HG03432 (cell line): ENCODE measurements around the gene RGS9.
"Not testable (repeated sequence)": the region's sequence is repeated elsewhere in the genome, so short reads cannot be mapped to it uniquely, and the experiment has no call there.

ENCODE experiments used
- ATAC-seq: cut with Tn5 transposase; IDR thresholded peaks from one replicate; pipeline ENCODE4 v1.9.1; 2021; ENCODE audit warnings: mild to moderate bottlenecking, moderate library complexity; ENCODE audit not compliant: unreplicated experiment

Gene RGS9

DNA sequence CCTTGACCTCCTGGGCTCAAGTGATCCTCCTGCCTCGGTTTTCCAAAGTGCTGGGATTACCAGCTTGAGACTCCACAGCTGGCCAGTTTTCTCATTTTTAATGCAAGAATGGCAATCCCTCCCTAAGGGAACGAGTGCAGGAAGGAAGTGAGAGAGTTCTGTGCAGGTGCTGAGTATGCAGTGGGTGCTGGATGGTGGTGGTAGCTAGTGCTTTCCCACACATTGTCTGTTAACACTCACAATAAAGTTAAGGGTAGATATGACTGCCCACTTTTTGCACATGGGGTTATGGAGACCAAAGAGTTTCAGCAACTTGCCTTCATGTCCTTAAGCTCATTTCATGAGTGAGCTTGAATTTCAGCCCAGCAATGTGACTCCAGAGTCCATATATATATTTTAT lies 18.5 kb downstream of the RGS9 start:
- peak; percentile 48 for ATAC-seq

DNA sequence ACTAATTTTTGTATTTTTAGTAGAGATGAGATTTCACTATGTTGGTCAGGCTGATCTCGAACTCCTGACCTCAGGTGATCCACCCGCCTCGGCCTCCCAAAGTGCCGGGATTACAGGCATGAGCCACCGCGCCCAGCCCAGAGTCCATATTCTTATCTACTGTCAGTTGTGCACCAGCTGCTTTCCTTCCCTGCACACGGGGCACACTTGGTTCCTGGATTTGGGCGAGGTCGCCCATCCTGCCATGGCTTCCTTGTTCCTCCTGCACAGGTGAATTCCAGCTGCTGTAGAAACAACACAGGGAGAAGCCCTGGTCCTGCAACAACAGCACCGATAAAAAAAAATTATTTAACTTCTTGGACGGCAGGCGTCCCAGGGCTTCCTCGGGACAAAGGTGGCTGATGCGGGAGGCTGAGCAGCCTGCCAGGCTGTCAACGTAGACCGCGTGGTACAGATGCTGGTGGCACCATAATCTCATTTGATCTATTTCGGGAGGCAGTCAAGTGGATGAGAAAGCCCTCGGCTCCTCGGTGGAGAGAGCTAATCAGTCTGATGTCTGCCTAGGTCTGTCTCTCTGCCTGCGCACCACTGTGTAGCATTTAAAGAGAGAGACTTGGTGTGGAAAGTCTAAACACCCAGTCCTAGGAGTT lies 19.1 kb downstream of the RGS9 start:
- no peak for ATAC-seq

DNA sequence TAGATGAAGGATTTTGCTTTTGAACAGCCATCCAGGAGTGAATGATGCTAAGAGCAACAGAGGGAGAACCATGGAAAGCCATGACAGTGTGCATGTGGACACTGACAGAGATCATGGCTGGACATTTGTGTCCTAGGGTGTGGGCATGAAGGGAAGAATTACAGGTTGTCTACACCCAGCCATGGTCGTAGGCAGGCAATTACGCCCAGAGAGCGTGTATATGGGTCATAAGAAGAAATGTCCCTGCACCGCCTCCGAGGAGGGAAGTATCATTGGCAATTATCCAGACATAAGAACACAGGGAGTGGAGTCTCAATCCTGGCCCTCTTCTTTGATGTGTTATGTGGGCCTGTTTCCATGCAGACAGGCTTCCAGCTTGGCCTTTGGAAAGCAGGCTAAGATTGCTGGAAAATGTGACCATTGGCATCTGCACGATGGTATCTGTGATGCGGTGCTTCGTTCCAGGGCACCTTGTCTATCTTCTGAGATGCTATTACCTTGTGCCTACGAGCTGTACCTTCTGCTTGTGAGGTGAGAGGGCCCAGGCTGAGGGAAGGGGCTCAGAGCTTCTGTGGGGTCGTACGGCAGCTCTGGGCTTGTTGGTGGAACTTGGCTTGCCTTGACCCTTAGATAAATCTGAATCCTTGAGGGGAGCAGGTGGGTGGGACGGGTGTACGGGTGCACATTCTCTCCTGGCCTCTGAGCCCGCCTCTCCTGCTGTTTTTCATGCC lies 19.8 kb downstream of the RGS9 start:
- no peak for ATAC-seq

DNA sequence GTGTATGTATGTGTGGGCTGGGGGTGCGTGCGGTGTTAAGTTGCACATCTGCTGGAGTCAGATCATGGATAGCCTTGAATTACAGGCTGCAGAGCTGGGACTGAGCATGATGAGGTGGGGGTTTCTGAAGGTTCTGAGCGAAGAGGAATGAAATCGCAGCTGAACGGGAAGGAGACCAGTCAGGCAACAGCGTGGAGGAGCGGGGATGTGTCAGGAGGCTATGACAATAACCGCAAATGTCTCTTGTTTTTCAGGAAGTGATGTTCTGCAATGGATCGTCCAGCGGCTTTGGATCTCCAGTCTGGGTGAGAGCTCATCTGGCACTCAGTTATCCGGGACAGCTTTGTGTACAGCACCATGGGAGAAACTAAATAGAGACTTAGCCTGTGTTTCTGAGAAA lies 20.9 kb downstream of the RGS9 start:
- ATAC-seq = no peak

DNA sequence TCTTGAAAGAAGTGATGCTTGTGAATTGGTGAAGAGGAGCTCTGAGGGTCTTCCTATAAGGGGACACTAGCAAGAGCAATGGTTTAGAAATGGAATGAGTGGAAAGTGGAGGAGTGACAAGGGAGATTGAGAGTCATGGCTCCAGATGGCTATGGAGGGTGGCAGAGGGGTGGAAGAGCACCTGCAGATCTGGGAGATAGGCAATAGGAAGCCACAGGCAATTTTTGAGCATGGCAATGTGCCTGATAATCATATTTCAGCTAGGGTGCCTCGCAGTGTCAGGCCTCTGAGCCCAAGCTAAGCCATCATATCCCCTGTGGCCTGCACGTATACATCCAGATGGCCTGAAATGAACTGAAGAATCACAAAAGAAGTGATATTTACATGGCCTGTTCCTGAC lies 21.5 kb downstream of the RGS9 start:
- no peak for ATAC-seq

DNA sequence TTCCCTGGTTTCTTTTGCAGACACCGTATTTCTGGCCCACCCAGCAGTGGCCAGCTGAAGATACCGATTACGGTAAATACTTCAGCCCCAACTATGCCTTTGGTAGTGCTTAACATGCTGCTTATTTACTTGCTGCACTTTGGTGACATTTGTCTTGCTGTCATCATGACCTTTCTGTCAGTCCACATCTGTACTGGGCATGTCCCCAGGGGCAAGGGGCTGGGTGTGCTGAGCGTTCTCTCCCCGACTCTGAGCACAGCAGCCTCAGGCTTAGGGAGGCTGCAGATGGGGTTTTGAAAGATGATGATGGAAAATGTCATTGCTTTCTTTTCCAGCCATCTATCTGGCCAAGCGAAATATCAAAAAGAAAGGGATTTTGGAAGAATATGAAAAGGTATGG lies 23.3 kb downstream of the RGS9 start:
- no peak for ATAC-seq

DNA sequence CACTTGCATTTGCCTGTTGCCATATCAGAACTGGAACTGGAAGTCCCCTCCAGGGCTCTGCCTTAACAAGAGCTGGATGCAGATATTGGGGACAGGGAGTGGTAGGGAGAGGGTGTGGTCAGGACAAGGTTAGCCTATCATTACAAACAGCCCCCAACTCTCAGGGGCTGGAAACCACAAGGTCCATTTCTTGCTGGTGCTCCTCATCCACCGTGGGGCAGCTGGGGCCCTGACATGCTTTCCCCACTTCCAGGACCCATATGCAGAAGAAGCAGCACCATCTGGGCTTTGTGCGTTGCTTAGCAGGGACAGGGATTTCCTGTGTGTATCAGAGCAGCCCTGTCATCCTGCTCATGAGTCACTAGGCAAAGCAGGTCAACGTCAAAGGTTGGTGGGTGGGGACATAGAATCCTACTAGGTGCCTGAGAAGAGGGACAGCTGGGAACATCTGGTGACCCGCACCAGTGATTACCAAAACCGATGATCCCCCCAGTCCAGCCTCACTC lies 26.9 kb downstream of the RGS9 start:
- peak; percentile 98 for ATAC-seq

DNA sequence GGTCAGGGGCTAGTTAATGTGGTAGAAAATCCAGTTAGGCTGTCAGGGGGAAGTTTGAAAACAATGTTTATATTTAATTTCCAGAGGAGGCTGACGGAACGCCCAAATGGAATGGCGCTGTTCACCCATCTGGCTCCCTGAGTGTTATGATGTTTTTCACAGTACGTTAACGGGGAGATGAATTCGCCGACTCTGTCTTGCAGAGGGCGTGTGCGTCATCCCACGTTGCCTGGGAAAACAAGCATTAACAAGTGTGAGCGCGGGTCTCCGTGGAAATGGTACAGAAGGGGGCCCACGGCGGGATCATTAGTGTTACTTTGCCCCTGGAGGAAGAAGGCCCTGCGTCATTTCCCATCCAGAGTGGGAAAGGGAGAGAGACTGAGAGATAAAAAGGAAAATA lies 29.6 kb downstream of the RGS9 start:
- no peak for ATAC-seq

DNA sequence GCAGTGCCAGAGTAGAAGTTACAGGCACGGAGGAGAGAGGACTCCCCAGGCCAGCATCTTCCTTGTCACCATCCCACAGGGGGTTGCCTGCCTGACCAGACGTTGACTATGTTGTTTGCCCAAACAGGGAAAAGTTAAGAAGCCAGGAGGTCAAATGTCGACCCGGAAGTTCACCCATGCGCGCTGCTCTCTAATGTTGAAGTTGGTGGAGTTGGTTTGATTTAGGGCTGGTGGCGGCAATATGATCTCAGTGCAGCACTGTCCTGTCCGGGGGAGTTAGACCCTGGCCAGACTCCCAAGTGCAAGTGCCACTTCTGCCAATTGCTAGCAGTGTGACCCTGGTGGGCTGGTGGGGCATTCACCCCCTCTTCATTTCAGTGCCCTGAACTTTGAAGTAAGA lies 30.4 kb downstream of the RGS9 start:
- ATAC-seq = no peak

DNA sequence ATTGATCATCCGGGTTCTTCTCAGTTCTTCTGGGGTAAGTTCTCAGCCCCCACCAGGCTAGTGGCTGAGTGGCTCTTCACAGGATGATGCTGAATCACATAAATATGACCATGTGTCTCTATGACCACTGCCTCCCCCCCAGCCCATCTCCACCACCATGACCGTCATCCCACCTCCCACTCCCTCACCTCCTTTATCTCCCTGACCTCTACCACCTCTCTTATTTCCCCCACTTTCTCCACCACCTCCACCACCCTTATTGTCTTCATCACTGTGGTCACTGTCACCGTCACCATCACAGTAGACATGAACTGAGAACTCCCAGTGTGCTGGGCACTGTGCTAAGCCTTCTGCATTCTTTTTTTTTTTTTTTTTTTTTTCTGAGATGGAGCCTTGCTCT lies 32.5 kb downstream of the RGS9 start:
- ATAC-seq = no peak

DNA sequence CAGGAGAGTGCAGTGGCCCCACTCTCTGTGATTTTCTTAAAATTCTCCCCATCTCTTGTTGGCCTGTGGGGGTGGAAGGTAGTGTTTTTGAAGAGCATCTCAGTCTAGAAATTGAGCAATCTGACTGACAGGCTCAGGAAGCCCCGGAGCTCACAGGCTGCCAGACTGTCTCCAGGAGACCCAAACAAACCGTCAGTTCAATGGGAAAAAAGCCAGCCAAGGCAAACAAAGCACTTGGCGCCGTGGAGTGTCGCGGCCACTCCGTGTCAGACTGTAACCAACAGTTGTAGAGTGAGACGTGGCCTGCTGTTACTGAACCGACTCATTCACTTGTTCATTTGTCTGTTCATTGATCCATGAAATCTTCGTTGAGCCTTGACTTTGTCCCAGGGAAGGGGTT lies 33.7 kb downstream of the RGS9 start:
- no peak for ATAC-seq

DNA sequence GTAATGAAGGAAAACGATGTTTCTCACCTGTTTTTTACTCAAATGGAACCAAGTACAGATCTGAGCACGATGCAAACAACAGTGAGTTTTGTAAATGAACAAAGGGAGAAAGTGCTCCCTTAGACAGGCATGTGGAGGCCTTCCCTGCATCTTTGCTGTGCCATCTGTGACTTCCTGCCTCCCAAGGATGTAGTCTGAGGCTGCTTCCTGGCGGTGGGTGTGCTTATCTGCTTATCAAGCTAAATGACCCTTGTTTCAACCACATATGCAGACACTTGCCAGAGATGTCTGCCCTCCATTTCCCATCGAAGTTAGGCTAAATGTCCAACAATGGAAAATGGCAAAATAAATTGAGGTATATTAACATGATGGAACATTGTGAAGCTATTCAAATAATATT lies 34.6 kb downstream of the RGS9 start:
- no peak for ATAC-seq

DNA sequence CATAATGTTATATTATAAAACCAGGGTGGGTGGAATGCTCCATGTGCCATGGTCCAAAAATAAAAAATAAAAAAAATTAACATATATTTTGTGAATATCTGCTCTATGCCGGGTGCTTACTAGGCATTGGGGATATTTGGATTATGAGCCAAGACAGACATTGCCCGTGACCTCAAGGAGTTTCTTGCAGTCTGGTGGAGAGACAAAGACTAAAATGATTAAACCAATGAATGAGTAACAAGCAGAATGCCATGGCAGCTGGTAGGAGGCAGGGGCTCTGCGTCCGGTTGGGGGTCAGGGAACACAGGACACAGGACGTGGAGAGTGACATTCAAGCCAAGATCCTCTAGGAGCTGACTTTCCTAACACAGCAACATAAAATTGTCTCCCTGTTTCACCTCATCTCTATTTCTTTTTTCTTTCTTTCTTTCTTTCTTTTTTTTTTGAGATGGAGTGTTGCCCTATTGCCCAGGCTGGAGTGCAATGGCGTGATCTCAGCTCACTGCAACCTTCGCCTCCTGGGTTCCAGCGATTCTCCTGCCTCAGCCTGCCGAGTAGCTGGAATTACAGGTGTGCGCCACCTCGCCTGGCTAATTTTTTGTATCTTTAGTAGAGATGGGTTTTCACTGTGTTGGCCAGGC lies 35.4 kb downstream of the RGS9 start:
- no peak for ATAC-seq

DNA sequence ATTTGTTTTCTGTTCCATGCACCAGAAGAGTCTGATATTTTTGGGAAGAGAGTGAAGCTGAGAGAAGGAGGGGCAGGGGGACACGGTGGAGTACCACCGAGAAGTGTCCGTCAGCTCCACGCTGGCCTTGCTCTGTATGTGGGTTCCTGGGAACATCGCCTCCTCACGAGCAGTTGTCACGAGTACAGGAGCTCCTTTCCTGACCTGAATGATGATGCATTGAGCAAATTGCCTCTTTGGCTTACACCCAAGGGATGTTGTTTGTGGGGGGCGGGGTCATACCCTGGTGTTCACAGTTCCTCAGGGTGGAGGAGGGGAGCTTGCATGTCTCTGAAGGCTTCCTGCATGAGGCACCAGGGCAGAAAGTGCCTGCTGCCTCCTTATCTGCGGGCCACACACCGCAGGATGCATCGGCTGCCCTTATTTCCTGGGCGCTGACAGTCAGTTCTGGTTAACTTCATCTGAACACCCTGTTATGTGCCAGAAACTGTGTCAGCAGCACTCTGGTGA lies 36.2 kb downstream of the RGS9 start:
- ATAC-seq = peak; percentile 37

DNA sequence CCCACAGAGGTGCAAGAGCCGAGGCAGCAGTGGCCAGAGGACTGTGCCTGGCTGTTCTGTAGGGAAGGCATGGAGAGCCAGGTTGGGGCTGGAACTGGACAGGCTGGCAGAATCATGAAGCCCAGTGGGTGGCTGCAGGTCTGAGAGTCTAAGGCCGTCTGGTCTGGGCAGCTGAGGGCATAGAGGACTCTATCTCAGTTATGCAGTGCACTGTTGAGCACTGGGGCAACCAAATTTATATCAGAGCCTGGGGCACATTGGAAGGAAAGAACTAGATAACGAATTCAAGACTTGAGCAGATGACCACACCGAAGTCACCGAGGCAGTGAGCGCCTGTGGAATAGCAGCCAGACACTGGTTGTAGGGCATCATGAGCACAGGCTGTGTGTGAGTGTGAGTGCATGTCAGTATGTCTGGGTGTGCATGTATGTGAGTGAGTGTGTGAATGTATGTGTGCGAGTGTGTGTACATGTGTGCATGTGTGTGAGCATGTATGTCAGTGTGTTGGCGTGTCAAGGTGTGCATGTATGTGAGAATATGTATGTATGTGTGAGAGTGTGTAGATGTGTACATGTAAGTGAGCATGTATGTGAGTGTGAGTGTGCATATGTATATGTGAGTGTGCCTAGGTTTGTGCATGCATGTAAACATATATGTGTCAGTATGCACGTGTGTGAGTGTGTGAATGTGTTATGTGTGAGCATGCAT lies 37.0 kb downstream of the RGS9 start:
- no peak for ATAC-seq

DNA sequence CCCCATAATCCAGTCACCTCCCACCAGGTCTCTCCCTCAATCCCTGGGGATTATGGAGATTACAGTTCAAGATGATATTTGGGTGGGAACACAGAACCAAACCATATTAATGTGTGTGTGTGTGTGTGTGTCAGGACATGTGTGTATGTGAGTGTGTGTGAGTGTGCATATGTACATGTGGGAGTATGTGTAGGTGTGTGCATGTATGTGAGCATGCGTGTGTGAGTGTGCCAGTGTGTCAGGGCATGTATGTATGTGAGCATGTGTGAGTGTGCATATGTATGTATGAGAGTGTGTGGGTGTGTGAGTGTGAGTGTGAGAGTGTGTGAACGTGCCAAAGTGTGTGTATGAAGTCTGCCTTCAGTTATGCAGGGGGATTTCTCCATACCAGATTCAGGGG lies 37.8 kb downstream of the RGS9 start:
- ATAC-seq = no peak

DNA sequence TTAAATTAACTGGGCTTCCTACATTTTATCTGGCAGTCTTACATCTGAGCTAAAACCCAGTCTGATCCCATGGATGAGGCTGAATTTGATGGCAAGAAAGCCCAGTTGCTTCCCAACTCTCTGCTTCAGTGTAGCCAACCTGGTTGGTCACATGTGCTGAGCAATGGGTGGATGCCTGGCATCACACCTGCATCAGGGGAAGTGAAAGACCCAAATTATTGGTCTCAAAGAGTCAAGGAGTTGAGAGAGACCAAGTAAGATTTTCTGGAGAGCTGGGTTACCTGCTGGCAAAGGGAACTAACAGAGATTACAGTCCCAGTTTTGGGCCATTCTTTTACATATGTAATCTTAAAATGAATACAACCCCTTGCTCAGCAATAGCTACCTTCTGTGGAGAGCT lies 38.8 kb downstream of the RGS9 start:
- no peak for ATAC-seq

DNA sequence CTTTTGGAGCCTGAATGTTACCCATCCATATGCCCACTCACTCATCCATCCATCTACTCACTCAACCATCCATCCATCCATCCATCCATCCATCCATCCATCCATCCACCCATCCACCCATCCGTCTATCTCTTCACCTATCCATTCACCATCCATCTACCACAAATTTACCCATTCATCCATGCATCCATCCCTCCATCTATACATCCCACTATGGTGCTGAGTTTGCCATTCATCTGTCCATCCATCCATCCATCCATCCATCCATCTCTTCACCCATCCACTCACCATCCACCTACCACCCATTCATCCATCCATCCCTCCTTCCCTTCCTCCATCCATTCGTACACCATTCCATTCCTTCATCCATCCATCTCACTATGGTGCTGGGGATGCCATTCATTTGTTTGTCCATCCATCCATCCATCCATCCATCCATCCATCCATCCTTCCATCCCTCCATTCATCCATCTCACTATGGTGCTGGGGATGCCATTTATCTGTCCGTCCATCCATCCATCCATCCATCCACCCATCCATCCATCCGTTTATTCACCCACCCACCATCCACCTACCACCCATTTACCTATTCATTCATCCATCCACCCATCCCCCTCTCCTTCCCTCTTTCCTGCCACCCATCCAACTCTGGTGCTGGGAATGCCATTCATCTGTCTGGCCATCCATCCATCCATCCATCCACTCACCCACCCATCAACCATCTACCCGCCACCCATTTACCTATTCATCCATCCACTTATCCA lies 39.7 kb downstream of the RGS9 start:
- ATAC-seq = no peak

DNA sequence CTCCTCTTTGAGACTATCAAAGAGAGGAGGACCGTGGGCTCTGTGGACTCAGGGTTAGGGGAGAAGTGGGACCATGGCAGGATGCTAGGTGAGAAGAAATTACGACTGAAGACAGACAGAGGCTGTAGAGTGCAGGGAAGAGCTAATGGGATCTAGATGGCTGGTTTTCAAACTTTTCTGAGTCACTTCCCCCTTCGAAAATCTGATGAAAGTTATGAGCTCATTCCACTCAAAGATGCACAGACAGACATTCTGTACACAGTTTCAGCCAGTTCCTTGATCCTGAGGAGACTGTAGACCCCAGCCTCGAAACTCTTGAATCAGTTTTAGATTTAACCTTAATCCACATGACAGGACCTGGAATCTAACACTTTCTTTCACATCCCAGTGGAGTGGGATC lies 40.7 kb downstream of the RGS9 start:
- ATAC-seq = no peak

DNA sequence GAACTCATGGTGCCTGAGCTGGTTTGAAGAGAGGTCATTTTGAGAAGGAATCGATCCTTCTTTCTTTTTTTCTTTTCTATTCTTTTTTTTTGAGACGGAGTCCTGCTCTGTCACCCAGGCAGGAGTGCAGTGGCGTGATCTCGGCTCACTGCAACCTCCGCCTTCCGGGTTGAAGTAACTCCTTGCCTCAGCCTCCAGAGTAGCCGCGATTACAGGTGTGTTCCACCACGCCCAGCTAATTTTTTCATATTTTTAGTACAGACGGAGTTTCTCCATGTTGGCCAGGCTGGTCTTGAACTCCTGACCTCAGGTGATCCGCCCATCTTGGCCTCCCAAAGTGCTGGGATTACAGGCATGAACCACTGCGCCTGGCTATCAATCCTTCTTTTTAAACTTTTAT lies 43.1 kb downstream of the RGS9 start:
- not testable (repeated sequence) for ATAC-seq
